Measurements from ENCODE around the gene GTF2A1. TPM values are rescaled to one million over a fixed set of nuclear protein-coding genes. Genes with fewer than 3 reads are reported as not detected.

GTF2A1 gene
- total and polyA plus RNA-seq, 4 donors, result 2.9 to 22.1 (median 9.7) TPM

GRCh38 chr14:81166121-81166520, 54.6 kb downstream of the GTF2A1 start (continued):
- no peak for TF ChIP-seq GABPA (IDR thresholded peaks at IDR 0.05 in 1 of 2, conservative IDR thresholded peaks at IDR 0.05 in 1 of 2)
- no peak for TF ChIP-seq ATF3 (IDR thresholded peaks at IDR 0.05)
- TF ChIP-seq ZBTB33 (IDR thresholded peaks at IDR 0.05), result no peak
- no peak for TF ChIP-seq NR2F2 (IDR thresholded peaks at IDR 0.05)
- no peak for TF ChIP-seq SP1 (IDR thresholded peaks at IDR 0.05)

GRCh38 chr14:81165188-81165587, 55.6 kb downstream of the GTF2A1 start:
- Histone ChIP-seq H3K36me3 (ENCODE audit: control insufficient read depth in 4 of 4, insufficient read depth in 3 of 4, low read depth in 1 of 4, low read length in 3 of 4) (no peaks in the 10 kb centered on the region), H3K27ac (ENCODE audit: low read depth in 1 of 2, low read length in 2 of 2) (peak overlapping the region; percentile 84 to 88), H3K4me1 (ENCODE audit: control insufficient read depth in 4 of 4, insufficient read depth in 4 of 4, low read length in 3 of 4) (peaks cover 0 to 37% (median 14%) of the 10 kb centered on the region in 4 donors), H3K27me3 (ENCODE audit: control insufficient read depth in 4 of 4, insufficient read depth in 4 of 4, low read length in 3 of 4) (no peaks in the 10 kb centered on the region), H3K9me3 (ENCODE audit: control insufficient read depth in 4 of 4, low read length in 3 of 4) (no peaks in the 10 kb centered on the region), H3K9ac (ENCODE audit: low read depth in 1 of 2, low read length in 2 of 2) (peak overlapping the region in 1 of 2 donors; percentile 59), H3K4me3 (ENCODE audit: low read depth in 1 of 3, low read length in 3 of 3) (peak overlapping the region; percentile 31 to 59 (median 54))
- DNase-seq (ENCODE audit: low spot score), result no peak
- 34% methylated on average over 4 of the region's 4 CpGs for WGBS
- TF ChIP-seq EGR1 (IDR thresholded peaks at IDR 0.05; ENCODE audit: low read depth in 2 of 2), result peak in 1 of 2 donors; percentile 60
- peak in 1 of 2 donors; percentile 64 for TF ChIP-seq GABPA (IDR thresholded peaks at IDR 0.05 in 1 of 2, conservative IDR thresholded peaks at IDR 0.05 in 1 of 2)
- peak; percentile 74 for TF ChIP-seq ZBTB33 (IDR thresholded peaks at IDR 0.05)
- TF ChIP-seq REST (IDR thresholded peaks at IDR 0.05), result peak; percentile 91
- peak; percentile 75 for TF ChIP-seq HNF4G (IDR thresholded peaks at IDR 0.05)
- peak; percentile 87 for TF ChIP-seq SP1 (IDR thresholded peaks at IDR 0.05)
- peak; percentile 89 for TF ChIP-seq YY1 (IDR thresholded peaks at IDR 0.05)
- TF ChIP-seq NR2F2 (IDR thresholded peaks at IDR 0.05), result no peak
- TF ChIP-seq TAF1 (conservative IDR thresholded peaks at IDR 0.05), result peak; percentile 61
- TF ChIP-seq RAD21 (IDR thresholded peaks at IDR 0.05), result peak; percentile 48 to 50
- TF ChIP-seq ATF3 (IDR thresholded peaks at IDR 0.05), result no peak
- TF ChIP-seq MAX (IDR thresholded peaks at IDR 0.05), result peak; percentile 95
- TF ChIP-seq JUND (IDR thresholded peaks at IDR 0.05), result peak in 1 of 2 donors; percentile 89
- TF ChIP-seq FOXA1 (IDR thresholded peaks at IDR 0.05), result no peak
- TF ChIP-seq HNF4A (conservative IDR thresholded peaks at IDR 0.05), result peak; percentile 92 to 97
- peak; percentile 64 for TF ChIP-seq FOXA2 (IDR thresholded peaks at IDR 0.05)
- TF ChIP-seq RXRA (IDR thresholded peaks at IDR 0.05), result peak; percentile 86 to 88
- no peak for TF ChIP-seq CTCF (IDR thresholded peaks at IDR 0.05; ENCODE audit: low read depth, low read length, missing input control)
